ENCODE data around the gene ARHGAP24. TPM values are rescaled to one million over a fixed set of nuclear protein-coding genes. Genes with fewer than 3 reads are reported as not detected.

The ARHGAP24 gene
- total and polyA plus RNA-seq, 4 donors, result 16.1 to 40.5 (median 24.4) TPM

DNA sequence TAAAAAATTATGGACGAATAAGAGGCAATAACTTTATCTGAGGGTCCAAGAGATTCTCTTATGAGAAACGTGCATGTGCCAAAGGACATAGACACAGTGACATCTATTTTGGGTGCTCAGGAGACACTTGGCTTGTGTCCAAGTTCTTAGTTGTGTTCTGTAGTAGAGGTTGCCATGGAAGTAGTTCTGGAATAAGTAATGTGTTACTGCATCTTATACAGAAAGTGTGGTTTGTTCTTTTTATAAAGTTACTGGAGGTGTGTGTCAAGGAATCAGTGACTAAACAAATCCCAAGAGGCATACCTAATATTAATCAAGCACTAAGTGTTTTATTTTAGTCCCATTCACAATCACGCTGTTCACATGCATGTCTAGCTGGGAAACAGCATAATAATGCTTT is 305.7 kb downstream of the ARHGAP24 start:
- no peak overlapping the region for H3K4me3 ChIP-seq (ENCODE audit: low read depth, low read length)
- DNase-seq (ENCODE audit: low read depth in 4 of 6, low spot score in 6 of 6), result no peak
- H3K27me3 ChIP-seq (ENCODE audit: control insufficient read depth, insufficient read depth, low read length), result no peaks in the 10 kb centered on the region
- H3K36me3 ChIP-seq (ENCODE audit: control insufficient read depth, insufficient read depth, low read length), result no peaks in the 10 kb centered on the region
- WGBS (ENCODE audit: insufficient coverage), result 46% methylated on average over 2 of the region's 3 CpGs
- H3K4me1 ChIP-seq (ENCODE audit: control insufficient read depth, insufficient read depth, low read length), result no peaks in the 10 kb centered on the region
- no peaks in the 10 kb centered on the region for H3K9me3 ChIP-seq (ENCODE audit: control insufficient read depth, insufficient read depth, low read length)
- no peak overlapping the region for H3K27ac ChIP-seq (ENCODE audit: low read depth, low read length)

DNA sequence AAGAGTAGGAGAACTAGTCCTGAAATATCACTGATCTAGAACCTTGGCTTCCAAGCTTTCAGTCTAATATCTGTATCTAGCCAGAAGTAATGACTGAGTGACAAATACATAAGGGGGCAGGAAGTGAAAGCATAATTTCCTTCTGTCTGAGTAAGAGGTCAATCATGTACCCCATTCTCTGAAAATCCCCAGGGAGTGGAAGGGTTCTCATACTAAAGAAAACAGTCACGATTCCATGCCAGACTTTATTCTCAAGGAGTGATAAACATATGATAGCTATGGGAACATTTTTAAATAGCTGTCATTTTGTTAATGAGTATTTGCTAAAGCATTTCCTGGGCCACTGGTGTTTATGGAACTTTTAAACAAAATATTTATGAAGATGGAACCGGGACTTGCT is 308.5 kb downstream of the ARHGAP24 start:
- Histone ChIP-seq H3K27ac (ENCODE audit: low read depth, low read length) (no peak overlapping the region), H3K4me1 (ENCODE audit: control insufficient read depth, insufficient read depth, low read length) (no peaks in the 10 kb centered on the region), H3K9me3 (ENCODE audit: control insufficient read depth, insufficient read depth, low read length) (no peaks in the 10 kb centered on the region), H3K36me3 (ENCODE audit: control insufficient read depth, insufficient read depth, low read length) (no peaks in the 10 kb centered on the region), H3K27me3 (ENCODE audit: control insufficient read depth, insufficient read depth, low read length) (no peaks in the 10 kb centered on the region), H3K4me3 (ENCODE audit: low read depth, low read length) (no peak overlapping the region)
- no CpG with 5 or more reads among the region's 2 CpGs for WGBS (ENCODE audit: insufficient coverage)
- DNase-seq (ENCODE audit: low read depth in 4 of 6, low spot score in 6 of 6), result no peak

DNA sequence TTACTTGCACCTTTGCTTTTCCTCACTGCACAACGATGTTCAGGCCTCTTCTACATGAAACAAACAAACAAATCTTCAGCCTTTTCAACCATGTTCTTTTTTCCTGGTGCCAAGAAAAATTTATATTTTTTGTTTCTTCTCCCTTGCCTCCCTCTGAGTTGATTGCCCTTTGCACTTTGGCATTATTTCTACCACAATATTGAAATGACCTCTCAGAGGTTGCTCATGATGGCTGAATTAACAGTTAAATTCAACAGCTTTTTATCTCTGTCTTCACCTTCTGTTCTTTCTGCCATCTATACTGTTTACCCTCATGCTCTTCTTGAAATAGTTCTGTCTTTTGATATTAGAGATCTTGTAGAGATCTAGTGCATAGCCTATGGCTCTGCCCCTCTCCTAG is 308.9 kb downstream of the ARHGAP24 start:
- peak in 1 of 6 donors; percentile 21 for DNase-seq (ENCODE audit: low read depth in 4 of 6, low spot score in 6 of 6)
- no peaks in the 10 kb centered on the region for H3K36me3 ChIP-seq (ENCODE audit: control insufficient read depth, insufficient read depth, low read length)
- H3K4me3 ChIP-seq (ENCODE audit: low read depth, low read length), result no peak overlapping the region
- H3K4me1 ChIP-seq (ENCODE audit: control insufficient read depth, insufficient read depth, low read length), result no peaks in the 10 kb centered on the region
- no peaks in the 10 kb centered on the region for H3K9me3 ChIP-seq (ENCODE audit: control insufficient read depth, insufficient read depth, low read length)
- no peaks in the 10 kb centered on the region for H3K27me3 ChIP-seq (ENCODE audit: control insufficient read depth, insufficient read depth, low read length)
- 71% methylated on average over 1 of the region's 1 CpG for WGBS (ENCODE audit: insufficient coverage)
- peak overlapping the region; percentile 2 for H3K27ac ChIP-seq (ENCODE audit: low read depth, low read length)

DNA sequence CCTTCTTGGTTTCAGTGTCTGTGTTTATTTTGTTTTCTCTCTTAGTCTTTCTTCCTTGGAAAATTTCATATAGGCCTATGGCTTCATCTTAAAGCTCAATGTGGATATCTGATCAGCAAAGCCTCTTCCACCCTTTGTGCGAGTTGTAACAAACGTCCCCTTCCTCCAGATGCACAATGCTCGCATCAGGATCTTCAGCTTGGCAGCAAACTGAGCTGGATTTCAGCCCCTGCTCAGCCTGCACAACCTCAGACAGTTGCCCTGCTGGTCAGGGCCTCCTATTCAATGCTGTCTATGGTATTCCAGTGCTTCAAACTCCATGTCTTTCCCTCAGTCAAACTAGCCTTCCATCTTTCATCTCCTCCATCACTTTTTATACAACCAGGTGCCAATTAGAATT is 309.4 kb downstream of the ARHGAP24 start:
- H3K27ac ChIP-seq (ENCODE audit: low read depth, low read length), result peak overlapping the region; percentile 2
- DNase-seq (ENCODE audit: low read depth in 4 of 6, low spot score in 6 of 6), result no peak
- WGBS (ENCODE audit: insufficient coverage), result 70% methylated on average over 3 of the region's 3 CpGs
- H3K4me3 ChIP-seq (ENCODE audit: low read depth, low read length), result no peak overlapping the region
- H3K9me3 ChIP-seq (ENCODE audit: control insufficient read depth, insufficient read depth, low read length), result no peaks in the 10 kb centered on the region
- no peaks in the 10 kb centered on the region for H3K36me3 ChIP-seq (ENCODE audit: control insufficient read depth, insufficient read depth, low read length)
- no peaks in the 10 kb centered on the region for H3K4me1 ChIP-seq (ENCODE audit: control insufficient read depth, insufficient read depth, low read length)
- no peaks in the 10 kb centered on the region for H3K27me3 ChIP-seq (ENCODE audit: control insufficient read depth, insufficient read depth, low read length)

DNA sequence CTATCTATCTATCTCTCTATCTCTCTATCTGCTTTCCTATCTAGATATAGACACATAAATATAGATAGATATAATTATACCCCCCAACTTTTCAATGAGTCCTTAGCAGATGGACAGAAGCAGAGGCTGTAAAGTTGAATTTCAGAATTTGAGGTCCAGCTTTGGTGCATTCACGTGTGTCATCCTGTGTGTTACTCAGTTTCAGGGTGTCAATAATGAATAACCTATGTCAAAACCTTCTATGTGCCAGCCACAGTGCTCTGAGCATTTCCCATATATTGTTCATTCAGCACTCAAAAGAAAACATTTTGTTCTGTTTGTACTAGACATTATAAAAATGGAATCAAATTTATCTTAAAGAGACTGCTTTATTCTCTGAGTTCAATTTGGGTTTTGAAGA is 310.0 kb downstream of the ARHGAP24 start:
- no peak overlapping the region for H3K4me3 ChIP-seq (ENCODE audit: low read depth, low read length)
- H3K27me3 ChIP-seq (ENCODE audit: control insufficient read depth, insufficient read depth, low read length), result no peaks in the 10 kb centered on the region
- H3K27ac ChIP-seq (ENCODE audit: low read depth, low read length), result no peak overlapping the region
- WGBS (ENCODE audit: insufficient coverage), result no CpG with 5 or more reads among the region's 1 CpG
- DNase-seq (ENCODE audit: low read depth in 4 of 6, low spot score in 6 of 6), result no peak
- H3K9me3 ChIP-seq (ENCODE audit: control insufficient read depth, insufficient read depth, low read length), result no peaks in the 10 kb centered on the region
- no peaks in the 10 kb centered on the region for H3K4me1 ChIP-seq (ENCODE audit: control insufficient read depth, insufficient read depth, low read length)
- no peaks in the 10 kb centered on the region for H3K36me3 ChIP-seq (ENCODE audit: control insufficient read depth, insufficient read depth, low read length)

DNA sequence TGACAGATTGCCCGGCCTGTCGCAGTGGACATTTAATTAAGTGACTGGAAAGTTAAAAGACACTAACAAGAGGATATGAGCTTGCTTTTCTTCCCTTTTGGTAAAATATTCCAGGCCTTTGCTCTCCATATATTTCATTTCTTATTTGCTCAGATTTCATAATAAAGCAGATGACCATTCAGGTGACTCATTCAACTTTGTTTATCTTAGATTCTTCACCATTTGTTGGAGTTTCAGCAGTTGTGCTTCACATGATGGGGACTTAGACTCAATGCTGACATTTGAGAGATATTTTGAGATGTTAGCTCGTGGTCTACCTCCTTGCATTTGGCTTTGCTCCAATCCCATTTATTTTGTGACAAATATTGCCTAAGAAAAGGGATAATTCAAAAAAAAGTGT is 312.2 kb downstream of the ARHGAP24 start:
- H3K9me3 ChIP-seq (ENCODE audit: control insufficient read depth, insufficient read depth, low read length), result no peaks in the 10 kb centered on the region
- no peak overlapping the region for H3K4me3 ChIP-seq (ENCODE audit: low read depth, low read length)
- DNase-seq (ENCODE audit: low read depth in 4 of 6, low spot score in 6 of 6), result no peak
- H3K27ac ChIP-seq (ENCODE audit: low read depth, low read length), result no peak overlapping the region
- no peaks in the 10 kb centered on the region for H3K4me1 ChIP-seq (ENCODE audit: control insufficient read depth, insufficient read depth, low read length)
- WGBS (ENCODE audit: insufficient coverage), result 73% methylated on average over 3 of the region's 3 CpGs
- no peaks in the 10 kb centered on the region for H3K27me3 ChIP-seq (ENCODE audit: control insufficient read depth, insufficient read depth, low read length)
- no peaks in the 10 kb centered on the region for H3K36me3 ChIP-seq (ENCODE audit: control insufficient read depth, insufficient read depth, low read length)

DNA sequence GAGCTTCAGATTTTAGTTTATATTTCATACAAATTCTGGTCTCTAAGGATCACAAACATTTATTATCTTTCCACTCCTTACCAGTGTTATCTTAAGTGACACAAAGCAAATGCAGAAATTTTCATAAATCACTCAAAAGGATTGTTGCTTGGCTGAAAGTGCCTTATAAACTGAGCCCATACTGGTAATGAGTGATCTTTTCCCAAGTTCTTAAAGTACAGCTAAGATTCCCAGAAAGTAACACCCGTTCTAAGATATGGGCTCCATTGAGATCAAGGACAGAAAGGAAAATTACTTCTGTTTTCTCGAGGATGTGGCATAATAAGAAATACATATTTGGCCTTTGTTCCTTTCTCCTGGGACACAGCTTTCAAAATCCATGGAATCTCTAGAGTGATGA is 313.7 kb downstream of the ARHGAP24 start:
- no CpG with 5 or more reads among the region's 2 CpGs for WGBS (ENCODE audit: insufficient coverage)
- no peaks in the 10 kb centered on the region for H3K4me1 ChIP-seq (ENCODE audit: control insufficient read depth, insufficient read depth, low read length)
- H3K27me3 ChIP-seq (ENCODE audit: control insufficient read depth, insufficient read depth, low read length), result no peaks in the 10 kb centered on the region
- H3K27ac ChIP-seq (ENCODE audit: low read depth, low read length), result no peak overlapping the region
- no peaks in the 10 kb centered on the region for H3K36me3 ChIP-seq (ENCODE audit: control insufficient read depth, insufficient read depth, low read length)
- H3K4me3 ChIP-seq (ENCODE audit: low read depth, low read length), result no peak overlapping the region
- no peak for DNase-seq (ENCODE audit: low read depth in 4 of 6, low spot score in 6 of 6)
- H3K9me3 ChIP-seq (ENCODE audit: control insufficient read depth, insufficient read depth, low read length), result no peaks in the 10 kb centered on the region

DNA sequence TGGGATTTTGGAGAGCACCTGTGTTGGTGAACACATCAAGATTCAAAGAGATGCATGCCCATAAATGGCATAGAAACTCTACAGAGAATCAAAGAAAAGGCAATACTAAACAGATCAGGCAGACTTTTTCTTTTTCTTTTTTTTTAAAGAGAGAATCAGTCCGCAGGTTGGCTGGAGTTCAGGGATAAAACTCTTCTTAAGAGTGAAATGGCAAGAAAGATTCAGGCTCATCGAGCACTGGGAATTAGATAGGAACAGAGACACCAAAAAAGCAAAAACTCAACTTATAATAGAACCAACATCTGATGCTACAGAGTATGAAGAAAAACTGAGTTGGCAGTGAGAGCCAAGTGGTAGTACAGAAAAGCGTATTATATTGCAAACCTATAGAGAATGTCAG is 314.3 kb downstream of the ARHGAP24 start:
- Histone ChIP-seq H3K27me3 (ENCODE audit: control insufficient read depth, insufficient read depth, low read length) (no peaks in the 10 kb centered on the region), H3K4me1 (ENCODE audit: control insufficient read depth, insufficient read depth, low read length) (no peaks in the 10 kb centered on the region), H3K27ac (ENCODE audit: low read depth, low read length) (no peak overlapping the region), H3K36me3 (ENCODE audit: control insufficient read depth, insufficient read depth, low read length) (no peaks in the 10 kb centered on the region), H3K4me3 (ENCODE audit: low read depth, low read length) (no peak overlapping the region), H3K9me3 (ENCODE audit: control insufficient read depth, insufficient read depth, low read length) (no peaks in the 10 kb centered on the region)
- DNase-seq (ENCODE audit: low read depth in 4 of 6, low spot score in 6 of 6), result no peak
- 88% methylated on average over 1 of the region's 3 CpGs for WGBS (ENCODE audit: insufficient coverage)

DNA sequence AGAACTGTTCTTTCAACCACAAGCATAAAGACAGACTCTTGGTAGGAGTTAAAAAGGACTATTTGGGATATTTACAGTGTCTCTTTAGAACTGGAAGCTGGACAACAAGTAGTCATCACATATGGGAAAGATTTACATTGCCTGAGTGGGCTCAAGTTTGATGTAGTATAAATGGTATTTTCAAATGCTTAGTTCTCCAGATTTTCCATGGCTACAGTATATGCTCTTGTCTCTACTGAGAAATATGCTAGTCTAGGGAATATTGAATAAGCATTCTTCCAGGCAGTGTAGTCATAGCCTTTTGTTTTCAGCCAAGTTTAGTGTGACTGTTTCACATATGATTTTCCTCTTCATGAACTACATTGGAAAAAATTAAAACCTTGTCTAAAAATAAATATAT is 315.6 kb downstream of the ARHGAP24 start:
- H3K27ac ChIP-seq (ENCODE audit: low read depth, low read length), result peak overlapping the region; percentile 25
- no peaks in the 10 kb centered on the region for H3K4me1 ChIP-seq (ENCODE audit: control insufficient read depth, insufficient read depth, low read length)
- no peak overlapping the region for H3K4me3 ChIP-seq (ENCODE audit: low read depth, low read length)
- no peaks in the 10 kb centered on the region for H3K9me3 ChIP-seq (ENCODE audit: control insufficient read depth, insufficient read depth, low read length)
- H3K27me3 ChIP-seq (ENCODE audit: control insufficient read depth, insufficient read depth, low read length), result no peaks in the 10 kb centered on the region
- H3K36me3 ChIP-seq (ENCODE audit: control insufficient read depth, insufficient read depth, low read length), result no peaks in the 10 kb centered on the region
- peak in 1 of 6 donors; percentile 41 for DNase-seq (ENCODE audit: low read depth in 4 of 6, low spot score in 6 of 6)

DNA sequence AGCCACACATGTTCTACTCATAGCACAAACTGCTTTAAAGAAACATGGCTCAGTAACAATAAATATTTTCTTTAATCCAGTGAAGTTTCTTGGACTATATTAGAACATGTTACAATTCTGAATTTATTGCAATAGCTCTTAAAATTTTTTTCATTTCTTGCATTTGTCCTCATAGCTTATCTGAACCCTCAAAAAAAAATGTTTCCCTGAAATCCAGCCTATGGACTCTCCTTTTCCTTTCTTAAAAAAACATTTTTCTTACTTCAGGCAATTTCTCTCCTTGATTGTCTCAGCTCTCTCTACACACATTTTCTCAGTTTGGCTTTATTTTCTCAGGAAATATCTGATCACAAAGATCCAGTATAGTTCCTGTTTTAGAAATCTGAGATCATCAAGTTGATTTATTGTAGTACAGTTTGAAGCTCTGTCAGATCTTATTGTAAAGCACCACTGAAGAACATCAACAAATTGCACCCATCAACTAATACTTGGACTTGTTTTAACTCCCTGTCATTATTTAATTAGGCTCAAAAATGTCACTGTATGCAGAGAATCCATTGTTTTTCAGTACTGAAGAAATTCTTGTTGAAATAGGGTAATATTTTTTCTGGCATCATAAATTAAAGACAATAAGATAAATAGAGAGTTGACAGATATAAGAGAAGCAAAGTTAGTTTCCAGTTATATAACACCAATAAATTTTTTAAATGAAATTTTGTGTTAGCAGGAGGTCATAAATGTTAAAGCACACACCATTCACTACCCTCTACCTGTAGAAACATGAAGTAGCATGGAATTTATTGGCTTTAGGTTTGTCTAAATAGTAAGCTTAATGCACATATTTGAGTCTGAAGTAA is 317.7 kb downstream of the ARHGAP24 start:
- no peak overlapping the region for H3K27ac ChIP-seq (ENCODE audit: low read depth, low read length)
- no peaks in the 10 kb centered on the region for H3K4me1 ChIP-seq (ENCODE audit: control insufficient read depth, insufficient read depth, low read length)
- peak in 1 of 6 donors; percentile 16 for DNase-seq (ENCODE audit: low read depth in 4 of 6, low spot score in 6 of 6)
- H3K4me3 ChIP-seq (ENCODE audit: low read depth, low read length), result no peak overlapping the region
- no peaks in the 10 kb centered on the region for H3K36me3 ChIP-seq (ENCODE audit: control insufficient read depth, insufficient read depth, low read length)
- H3K27me3 ChIP-seq (ENCODE audit: control insufficient read depth, insufficient read depth, low read length), result no peaks in the 10 kb centered on the region
- no peaks in the 10 kb centered on the region for H3K9me3 ChIP-seq (ENCODE audit: control insufficient read depth, insufficient read depth, low read length)
